HUES48 (cell line): ENCODE data around the gene KMT2D.

ENCODE experiments used
- H3K27ac ChIP-seq: one replicate; pipeline ENCODE4 v1.7.0; 2013; ENCODE audit warnings: low read depth, low read length, inconsistent platforms
- H3K27me3 ChIP-seq: 2 replicates; pipeline ENCODE4 v1.6.1; 2013; ENCODE audit warnings: mild to moderate bottlenecking, low read length; ENCODE audit not compliant: control insufficient read depth, insufficient read depth
- H3K36me3 ChIP-seq: 2 replicates; pipeline ENCODE4 v1.6.1; 2013; ENCODE audit warnings: low read length; ENCODE audit not compliant: control insufficient read depth, insufficient read depth
- H3K4me1 ChIP-seq: 2 replicates; pipeline ENCODE4 v1.6.1; 2013; ENCODE audit warnings: mild to moderate bottlenecking, low read length; ENCODE audit not compliant: control insufficient read depth, insufficient read depth
- H3K4me3 ChIP-seq: 2 replicates; pipeline ENCODE4 v1.5.1; 2013; ENCODE audit warnings: mild to moderate bottlenecking, low read depth, low read length
- H3K9ac ChIP-seq: 2 replicates; pipeline ENCODE4 v1.6.1; 2013; ENCODE audit warnings: mild to moderate bottlenecking, low read depth, low read length, moderate library complexity
- H3K9me3 ChIP-seq: 2 replicates; pipeline ENCODE4 v1.6.1; 2013; ENCODE audit warnings: low read length; ENCODE audit not compliant: control insufficient read depth, insufficient read depth

Gene KMT2D, protein sequence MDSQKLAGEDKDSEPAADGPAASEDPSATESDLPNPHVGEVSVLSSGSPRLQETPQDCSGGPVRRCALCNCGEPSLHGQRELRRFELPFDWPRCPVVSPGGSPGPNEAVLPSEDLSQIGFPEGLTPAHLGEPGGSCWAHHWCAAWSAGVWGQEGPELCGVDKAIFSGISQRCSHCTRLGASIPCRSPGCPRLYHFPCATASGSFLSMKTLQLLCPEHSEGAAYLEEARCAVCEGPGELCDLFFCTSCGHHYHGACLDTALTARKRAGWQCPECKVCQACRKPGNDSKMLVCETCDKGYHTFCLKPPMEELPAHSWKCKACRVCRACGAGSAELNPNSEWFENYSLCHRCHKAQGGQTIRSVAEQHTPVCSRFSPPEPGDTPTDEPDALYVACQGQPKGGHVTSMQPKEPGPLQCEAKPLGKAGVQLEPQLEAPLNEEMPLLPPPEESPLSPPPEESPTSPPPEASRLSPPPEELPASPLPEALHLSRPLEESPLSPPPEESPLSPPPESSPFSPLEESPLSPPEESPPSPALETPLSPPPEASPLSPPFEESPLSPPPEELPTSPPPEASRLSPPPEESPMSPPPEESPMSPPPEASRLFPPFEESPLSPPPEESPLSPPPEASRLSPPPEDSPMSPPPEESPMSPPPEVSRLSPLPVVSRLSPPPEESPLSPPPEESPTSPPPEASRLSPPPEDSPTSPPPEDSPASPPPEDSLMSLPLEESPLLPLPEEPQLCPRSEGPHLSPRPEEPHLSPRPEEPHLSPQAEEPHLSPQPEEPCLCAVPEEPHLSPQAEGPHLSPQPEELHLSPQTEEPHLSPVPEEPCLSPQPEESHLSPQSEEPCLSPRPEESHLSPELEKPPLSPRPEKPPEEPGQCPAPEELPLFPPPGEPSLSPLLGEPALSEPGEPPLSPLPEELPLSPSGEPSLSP (N-terminal part only)

DNA sequence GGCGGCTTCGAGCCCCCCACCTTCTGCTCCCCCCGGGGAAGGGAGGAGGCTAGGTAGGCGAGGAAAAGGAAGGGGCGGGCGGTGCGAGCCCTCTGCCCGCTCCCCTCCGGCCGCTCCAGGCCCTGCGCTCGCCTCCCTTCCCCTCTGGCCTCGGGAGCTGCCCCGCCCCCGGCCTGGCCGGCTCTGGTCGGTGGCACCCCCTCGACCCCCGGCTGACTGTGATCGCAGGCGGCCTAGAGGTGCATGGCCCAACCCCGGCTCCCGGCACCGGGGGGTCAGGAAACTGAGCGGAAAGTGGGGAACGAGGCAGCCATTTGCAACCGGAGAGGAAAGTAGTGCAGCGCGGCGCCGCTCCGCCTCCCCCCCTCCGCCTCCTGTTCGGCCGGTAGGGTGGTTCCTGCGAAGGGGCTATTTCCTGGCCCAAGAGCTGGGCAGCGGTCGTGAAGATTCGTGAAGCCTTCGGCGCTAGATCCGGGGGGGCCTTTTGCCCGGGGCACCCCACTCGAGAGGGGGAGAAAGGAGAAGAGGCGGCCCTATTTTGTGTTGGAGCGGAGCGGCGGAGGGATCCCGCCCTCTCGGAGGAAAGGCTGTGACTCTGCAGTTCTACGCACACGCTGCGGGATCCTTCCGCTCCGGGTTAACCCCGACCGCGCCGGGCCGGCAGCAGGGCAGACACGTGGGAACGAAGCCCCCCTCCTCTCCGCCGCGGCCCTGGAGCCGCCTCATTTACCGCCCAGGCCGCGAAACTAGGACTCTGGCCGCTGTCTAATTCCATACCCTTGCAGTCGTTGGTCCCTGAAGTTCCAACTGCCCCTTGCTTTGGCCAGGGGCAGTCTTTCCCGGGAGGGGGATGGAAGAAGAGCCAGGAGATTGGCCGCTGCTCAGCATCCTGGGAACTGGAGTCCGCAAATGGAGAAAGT is at the start of gene KMT2D:
Gene KMT2D, minus strand, starts transcription at position 558 of the 920 bp plus-strand sequence. CDS start 5,470 bp downstream, outside the sequence.
- no peaks in the 10 kb centered on the region for H3K9me3 ChIP-seq
- H3K9ac ChIP-seq = peak within 1 kb of the TSS; percentile 98
- peaks cover 30% of the 10 kb centered on the region for H3K4me1 ChIP-seq
- peak within 1 kb of the TSS; percentile 98 for H3K27ac ChIP-seq
- H3K36me3 ChIP-seq = no peaks in the 10 kb centered on the region
- no peaks in the 10 kb centered on the region for H3K27me3 ChIP-seq
- peak within 1 kb of the TSS; percentile 78 for H3K4me3 ChIP-seq

DNA sequence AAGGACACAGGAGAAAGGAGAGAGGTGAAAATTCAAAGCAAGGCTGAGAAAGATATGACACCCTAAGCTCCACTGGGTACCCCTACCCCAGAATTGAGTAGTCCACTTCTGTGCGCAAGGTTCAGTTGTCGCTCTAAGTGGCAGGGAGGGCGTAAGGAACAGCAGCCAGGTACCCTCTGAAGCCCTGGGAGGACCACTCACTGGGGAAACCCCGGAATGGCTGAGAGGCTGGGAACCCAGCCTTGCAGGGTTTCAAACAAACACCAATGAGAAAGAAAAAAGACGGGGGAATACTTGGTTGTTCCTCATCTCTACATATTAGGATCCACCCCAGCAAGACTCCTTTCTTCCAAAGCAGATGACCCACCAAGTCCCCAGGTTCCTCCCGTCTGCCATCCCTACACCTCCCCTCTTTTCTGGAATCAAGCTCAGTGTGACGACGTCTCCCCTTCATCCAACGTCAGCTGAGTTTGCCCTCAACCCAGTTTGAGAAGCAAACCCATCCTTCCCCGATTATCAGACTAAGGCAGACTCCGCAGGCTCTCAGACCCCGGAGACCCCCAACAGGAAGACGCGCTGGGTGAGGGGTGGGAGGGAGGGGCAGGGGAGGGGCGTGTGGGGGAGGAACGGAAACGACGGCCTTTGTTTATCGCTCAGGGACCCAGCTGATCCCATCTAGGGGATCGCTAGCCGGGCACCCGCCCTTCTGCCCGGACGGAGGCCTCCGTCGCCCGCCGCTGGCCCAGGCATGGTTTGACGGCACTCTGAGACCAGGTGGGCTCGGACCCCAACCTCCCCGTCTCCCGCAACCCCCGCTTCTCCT is 49.3 kb upstream of the KMT2D start:
- H3K27ac ChIP-seq = peak overlapping the region; percentile 90

DNA sequence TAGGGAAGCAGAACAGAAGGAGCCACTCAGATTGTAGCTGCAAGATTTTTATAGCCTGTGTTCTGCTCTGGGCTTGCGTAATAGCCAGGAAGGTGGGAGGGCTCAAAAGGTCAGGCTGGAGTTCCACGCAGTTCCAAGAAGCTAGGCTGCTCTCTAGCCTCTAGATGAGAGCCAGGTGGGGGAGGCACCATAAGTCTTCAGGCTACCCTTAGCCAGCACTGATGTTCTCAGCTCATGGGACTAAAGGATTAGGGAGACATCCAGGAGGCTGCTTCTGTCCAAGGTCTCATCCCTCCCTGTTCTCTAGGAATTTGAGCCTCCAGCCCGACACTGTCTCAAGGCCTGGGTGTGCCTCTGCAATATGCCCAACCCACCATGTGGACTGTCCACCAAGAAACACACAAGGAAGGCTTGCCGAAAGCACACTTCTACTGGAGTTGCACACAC is 48.4 kb upstream of the KMT2D start:
- peaks cover 25% of the 10 kb centered on the region for H3K36me3 ChIP-seq
- no peak overlapping the region for H3K27ac ChIP-seq
- H3K9me3 ChIP-seq = no peaks in the 10 kb centered on the region
- peaks cover 9% of the 10 kb centered on the region for H3K4me1 ChIP-seq
- H3K9ac ChIP-seq = no peak overlapping the region
- 0 out of 2 replicates have a peak overlapping the region, but pooled peaks have one; percentile 89 for H3K4me3 ChIP-seq
- H3K27me3 ChIP-seq = no peaks in the 10 kb centered on the region

More for the DNA sequence above, 49.3 kb upstream of the KMT2D start:
- peak overlapping the region; percentile 89 for H3K4me3 ChIP-seq
- H3K9ac ChIP-seq = peak overlapping the region; percentile 57
- H3K4me1 ChIP-seq = peaks cover 9% of the 10 kb centered on the region
- no peaks in the 10 kb centered on the region for H3K9me3 ChIP-seq
- peaks cover 18% of the 10 kb centered on the region for H3K36me3 ChIP-seq
- no peaks in the 10 kb centered on the region for H3K27me3 ChIP-seq

DNA sequence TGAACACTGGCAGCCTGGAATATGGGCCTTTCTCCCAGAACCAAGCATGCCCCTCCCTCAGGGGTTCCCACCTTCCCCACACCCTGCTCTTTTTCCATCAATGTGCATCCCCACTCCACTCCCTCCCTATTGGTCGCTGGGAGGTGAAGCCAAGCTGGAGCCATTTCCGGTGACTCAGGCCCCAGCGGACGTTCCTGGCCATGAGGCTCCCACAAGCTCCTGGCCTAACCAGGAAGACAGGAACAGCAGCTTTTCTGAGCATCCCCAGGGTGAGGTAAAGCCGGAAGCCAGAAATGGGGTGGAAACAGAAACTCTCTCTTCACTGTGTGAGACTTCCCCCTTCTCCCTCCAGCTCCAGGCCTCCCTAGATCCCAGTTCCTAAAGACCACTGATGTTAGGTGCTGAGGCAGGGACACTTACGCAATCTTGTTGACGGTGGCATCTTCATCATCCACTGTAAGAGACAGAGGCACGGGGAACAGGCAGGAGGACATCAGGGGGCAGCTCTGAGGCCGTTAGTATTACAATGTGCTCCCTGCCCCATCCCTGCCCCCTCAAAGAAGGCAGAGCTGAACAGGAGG is 45.0 kb upstream of the KMT2D start:
- Histone ChIP-seq H3K9ac (no peak overlapping the region), H3K4me1 (peaks cover 9% of the 10 kb centered on the region), H3K36me3 (peaks cover 59% of the 10 kb centered on the region), H3K27ac (no peak overlapping the region), H3K4me3 (no peak overlapping the region), H3K9me3 (no peaks in the 10 kb centered on the region), H3K27me3 (no peaks in the 10 kb centered on the region)

DNA sequence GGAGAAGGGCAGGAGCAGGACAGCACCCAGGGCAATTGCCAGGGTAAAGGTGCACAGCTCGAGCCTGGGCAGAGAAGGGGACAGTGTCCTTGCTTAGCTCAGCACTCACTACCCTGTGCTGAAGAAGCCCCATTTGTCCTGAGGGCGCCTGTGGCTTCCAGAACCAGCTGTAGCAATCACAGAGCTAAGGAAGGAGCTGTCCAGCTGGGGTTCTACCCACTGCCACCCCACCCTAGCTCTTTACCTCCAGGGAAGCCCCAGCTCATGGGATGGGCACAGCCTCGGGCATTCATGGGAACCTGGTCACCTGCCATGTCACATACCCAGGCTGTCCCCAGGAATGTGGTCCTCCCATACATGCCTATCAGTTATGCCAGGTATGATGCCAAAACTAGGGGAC is 44.2 kb upstream of the KMT2D start:
- H3K36me3 ChIP-seq = peaks cover 66% of the 10 kb centered on the region
- H3K4me3 ChIP-seq = no peak overlapping the region
- H3K27me3 ChIP-seq = no peaks in the 10 kb centered on the region
- peaks cover 9% of the 10 kb centered on the region for H3K4me1 ChIP-seq
- no peaks in the 10 kb centered on the region for H3K9me3 ChIP-seq
- H3K9ac ChIP-seq = no peak overlapping the region
- H3K27ac ChIP-seq = no peak overlapping the region

DNA sequence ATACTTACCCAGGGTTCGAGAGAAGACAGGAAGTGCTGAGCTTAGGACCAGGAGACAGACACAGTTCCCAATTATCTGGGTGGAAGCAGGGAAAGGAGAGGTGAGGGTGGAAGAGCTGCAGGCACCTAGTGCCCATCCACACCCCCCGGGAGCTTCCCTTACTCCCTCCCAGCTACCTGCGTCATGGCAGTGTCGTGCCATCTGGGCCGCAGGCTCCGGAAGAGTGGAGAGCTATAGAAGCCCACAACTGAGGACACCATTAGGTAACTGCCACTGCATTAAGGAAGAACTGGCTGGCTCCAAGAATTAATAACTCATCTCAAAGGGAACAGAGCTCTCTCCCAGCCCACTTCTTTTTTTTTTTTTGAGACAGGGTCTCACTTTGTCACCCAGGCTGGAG is 39.8 kb upstream of the KMT2D start:
- Histone ChIP-seq H3K27me3 (peaks cover 6% of the 10 kb centered on the region), H3K36me3 (peaks cover 69% of the 10 kb centered on the region)

DNA sequence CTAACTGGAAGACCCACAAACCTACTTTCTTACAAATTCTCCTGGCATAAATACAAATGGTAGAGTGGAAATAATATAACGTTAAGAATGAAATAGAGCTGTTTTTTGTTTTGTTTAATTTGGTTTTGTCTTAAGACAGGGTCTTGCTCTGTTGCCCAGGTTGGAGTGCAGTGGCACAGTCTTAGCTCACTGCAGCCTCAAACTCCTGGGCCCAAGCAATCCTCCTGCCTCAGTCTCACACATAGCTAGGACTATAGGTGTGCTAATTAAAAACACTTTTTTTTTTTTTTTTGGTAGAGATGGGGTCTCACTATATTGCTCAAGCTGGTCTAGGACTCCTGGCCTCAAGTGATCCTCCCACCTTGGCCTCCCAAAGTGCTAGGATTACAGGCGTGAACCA is 38.1 kb upstream of the KMT2D start:
- Histone ChIP-seq H3K27me3 (peaks cover 22% of the 10 kb centered on the region), H3K4me3 (no peak overlapping the region), H3K4me1 (peaks cover 14% of the 10 kb centered on the region; the same call in 1 of the 2 replicates), H3K27ac (no peak overlapping the region), H3K9me3 (no peaks in the 10 kb centered on the region), H3K9ac (no peak overlapping the region), H3K36me3 (peaks cover 58% of the 10 kb centered on the region)

More for the DNA sequence above, 39.8 kb upstream of the KMT2D start:
- no peak overlapping the region for H3K27ac ChIP-seq
- no peak overlapping the region for H3K9ac ChIP-seq
- H3K4me1 ChIP-seq = no peaks in the 10 kb centered on the region
- no peaks in the 10 kb centered on the region for H3K9me3 ChIP-seq
- H3K4me3 ChIP-seq = no peak overlapping the region

DNA sequence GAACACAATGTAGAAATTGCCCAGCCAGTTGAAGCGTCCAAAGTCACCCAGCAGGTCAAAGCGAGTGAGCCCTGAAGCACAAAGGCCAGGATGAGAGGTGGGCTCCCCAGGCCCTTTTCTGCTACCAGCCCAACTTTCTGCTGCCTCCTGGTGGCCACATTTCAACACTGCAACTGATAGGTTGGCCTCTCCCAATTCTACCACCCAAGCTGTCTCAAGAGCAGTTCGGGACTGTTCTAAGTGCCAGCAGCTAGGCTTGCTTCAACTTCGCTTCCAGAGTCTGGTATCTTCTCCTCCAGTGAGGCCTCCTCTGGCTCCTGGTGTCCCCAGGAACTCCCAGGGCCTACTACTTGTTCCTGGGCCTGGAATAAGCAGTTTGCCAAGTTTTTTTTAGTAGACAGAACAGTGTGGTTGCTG is 37.4 kb upstream of the KMT2D start:
- peaks cover 29% of the 10 kb centered on the region for H3K27me3 ChIP-seq
- peaks cover 52% of the 10 kb centered on the region for H3K36me3 ChIP-seq
- H3K4me3 ChIP-seq = no peak overlapping the region
- no peaks in the 10 kb centered on the region for H3K9me3 ChIP-seq
- H3K9ac ChIP-seq = no peak overlapping the region
- peaks cover 17% of the 10 kb centered on the region; the same call in 1 of the 2 replicates for H3K4me1 ChIP-seq
- no peak overlapping the region for H3K27ac ChIP-seq

DNA sequence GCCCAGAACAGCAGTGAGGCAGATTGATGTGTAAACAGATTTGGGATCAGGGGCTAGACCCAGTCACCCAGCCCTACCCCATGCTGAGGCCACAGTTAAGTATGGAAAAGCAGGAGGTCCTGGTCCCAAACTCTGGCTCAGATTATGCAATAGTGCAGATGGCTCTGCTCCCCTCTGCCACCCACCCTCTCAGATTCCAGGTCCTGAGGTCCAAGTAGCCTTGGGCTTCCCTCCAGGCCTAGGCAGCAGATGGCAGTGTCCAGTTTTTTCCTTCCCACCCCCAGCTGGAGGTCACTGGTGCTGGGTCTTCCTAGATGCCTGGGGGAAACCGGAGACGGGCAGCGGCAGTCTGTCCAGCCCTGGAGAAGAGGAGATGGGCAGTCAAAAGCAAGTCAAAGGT is 36.8 kb upstream of the KMT2D start:
- H3K27me3 ChIP-seq = peaks cover 36% of the 10 kb centered on the region
- no peaks in the 10 kb centered on the region for H3K9me3 ChIP-seq
- H3K36me3 ChIP-seq = peaks cover 45% of the 10 kb centered on the region
- H3K27ac ChIP-seq = no peak overlapping the region
- peaks cover 20% of the 10 kb centered on the region for H3K4me1 ChIP-seq
- H3K4me3 ChIP-seq = no peak overlapping the region
- H3K9ac ChIP-seq = no peak overlapping the region
